HG02884 (cell line): Measurements from ENCODE around the gene HOXD10.

ENCODE experiments used
- ATAC-seq: cut with Tn5 transposase; IDR thresholded peaks from one replicate; pipeline ENCODE4 v1.9.1; 2021; ENCODE audit warnings: mild to moderate bottlenecking, moderate library complexity; ENCODE audit not compliant: unreplicated experiment

HOXD10 gene

GRCh38 chr2:176115883-176116813 lies at the start of gene HOXD10:
TSS of gene HOXD10 (plus strand) at chr2:176116778. CDS start at chr2:176116834, 56 bp downstream.
- no peak for ATAC-seq

GRCh38 chr2:176067589-176068418 lies 48.8 kb upstream of the HOXD10 start:
- ATAC-seq, result no peak

GRCh38 chr2:176068419-176068832 lies 48.2 kb upstream of the HOXD10 start:
- no peak for ATAC-seq

- ATAC-seq, result no peak
Observed at GRCh38 chr2:176071330-176072291, 45.0 kb upstream of the HOXD10 start.

GRCh38 chr2:176072292-176072669 lies 44.3 kb upstream of the HOXD10 start:
- ATAC-seq, result no peak

GRCh38 chr2:176072951-176073904 lies 43.4 kb upstream of the HOXD10 start:
- ATAC-seq, result no peak

- no peak for ATAC-seq
Observed at GRCh38 chr2:176074919-176075425, 41.6 kb upstream of the HOXD10 start.

- ATAC-seq, result no peak
Observed at GRCh38 chr2:176075481-176075880, 41.1 kb upstream of the HOXD10 start.

GRCh38 chr2:176076063-176076462 lies 40.5 kb upstream of the HOXD10 start:
- ATAC-seq, result no peak

GRCh38 chr2:176076796-176077195 lies 39.8 kb upstream of the HOXD10 start:
- no peak for ATAC-seq

GRCh38 chr2:176078541-176079284 lies 37.9 kb upstream of the HOXD10 start:
- ATAC-seq, result no peak

GRCh38 chr2:176079285-176079830 lies 37.2 kb upstream of the HOXD10 start:
- no peak for ATAC-seq

- no peak for ATAC-seq
Observed at GRCh38 chr2:176079831-176080539, 36.6 kb upstream of the HOXD10 start.

- ATAC-seq, result no peak
Observed at GRCh38 chr2:176080540-176081375, 35.8 kb upstream of the HOXD10 start.

GRCh38 chr2:176081376-176081836 lies 35.2 kb upstream of the HOXD10 start:
- no peak for ATAC-seq

- ATAC-seq, result no peak
Observed at GRCh38 chr2:176081837-176082524, 34.6 kb upstream of the HOXD10 start.
